Bronchial epithelial cell (primary cell): ENCODE data around the gene HNRNPUL1. TPM values are rescaled to one million over a fixed set of nuclear protein-coding genes. Genes with fewer than 3 reads are reported as not detected.

Experiments used
- DNase-seq: peaks from one replicate; pipeline ENCODE4 v3.0.0-alpha.2; 2010; ENCODE audit warnings: low read depth
- FAIRE-seq: peaks from 2 replicates; lab custom pipeline; 2011; peaks lifted over from hg19 to GRCh38; lab: Jason Lieb, UNC
- H3K27me3 ChIP-seq: 2 replicates; pipeline ENCODE4 v1.5.1; 2011; ENCODE audit warnings: low read length; ENCODE audit not compliant: control insufficient read depth, insufficient read depth
- H3K36me3 ChIP-seq: 2 replicates; pipeline ENCODE4 v1.5.1; 2011; ENCODE audit warnings: low read length; ENCODE audit not compliant: control insufficient read depth, insufficient read depth
- H3K4me3 ChIP-seq: 2 replicates; pipeline ENCODE4 v1.5.1; 2011; ENCODE audit warnings: mild to moderate bottlenecking, low read depth, low read length, control low read depth
- CTCF ChIP-seq: IDR thresholded peaks from 2 replicates; pipeline ENCODE4 v1.5.1; 2011; ENCODE audit warnings: mild to moderate bottlenecking, moderate library complexity, low read length, control low read depth, inconsistent platforms; ENCODE audit not compliant: insufficient read depth, severe bottlenecking
- total RNA-seq: library from RNA; depleted of rRNA; stranded (reverse); fragments of >200 nt; gene quantifications from 2 replicates; pipeline ENCODE4 v1.2.1, GENCODE V29; 2014

The HNRNPUL1 gene
- total RNA-seq, 1 donor from 2014 or later, result 41.9 TPM

GRCh38 chr19:41232686-41233085 is 31.5 kb upstream of the HNRNPUL1 start:
- TF ChIP-seq CTCF, result no peak
- Histone ChIP-seq H3K27me3 (no peaks in the 10 kb centered on the region), H3K36me3 (peaks cover 5% of the 10 kb centered on the region), H3K4me3 (no peak overlapping the region)
- DNase-seq (no peak), FAIRE-seq (no peak)

GRCh38 chr19:41233748-41234240 is 30.4 kb upstream of the HNRNPUL1 start:
- H3K36me3 ChIP-seq, result peaks cover 9% of the 10 kb centered on the region
- H3K27me3 ChIP-seq, result no peaks in the 10 kb centered on the region
- peak; percentile 32 for FAIRE-seq
- H3K4me3 ChIP-seq, result no peak overlapping the region
- DNase-seq, result no peak
- no peak for TF ChIP-seq CTCF

GRCh38 chr19:41234512-41235168 is 29.5 kb upstream of the HNRNPUL1 start:
- no peak overlapping the region for H3K4me3 ChIP-seq
- TF ChIP-seq CTCF, result no peak
- peak; percentile 28 for FAIRE-seq
- H3K27me3 ChIP-seq, result no peaks in the 10 kb centered on the region
- no peak for DNase-seq
- peaks cover 17% of the 10 kb centered on the region for H3K36me3 ChIP-seq

- no peak for FAIRE-seq
- no peak for DNase-seq
- Histone ChIP-seq H3K27me3 (no peaks in the 10 kb centered on the region), H3K4me3 (no peak overlapping the region), H3K36me3 (peaks cover 18% of the 10 kb centered on the region)
- no peak for TF ChIP-seq CTCF
These were observed 28.7 kb upstream of the HNRNPUL1 start for GRCh38 chr19:41235480-41235879.

GRCh38 chr19:41238244-41238643 is 25.9 kb upstream of the HNRNPUL1 start:
- DNase-seq (no peak), FAIRE-seq (no peak)
- no peak for TF ChIP-seq CTCF
- Histone ChIP-seq H3K4me3 (no peak overlapping the region), H3K36me3 (peaks cover 26% of the 10 kb centered on the region), H3K27me3 (no peaks in the 10 kb centered on the region)

GRCh38 chr19:41239363-41239762 is 24.8 kb upstream of the HNRNPUL1 start:
- Histone ChIP-seq H3K27me3 (no peaks in the 10 kb centered on the region), H3K36me3 (peaks cover 29% of the 10 kb centered on the region)
- no peak for DNase-seq

More at GRCh38 chr19:41239363-41239762, 24.8 kb upstream of the HNRNPUL1 start:
- FAIRE-seq, result peak; percentile 92
- no peak for TF ChIP-seq CTCF
- no peak overlapping the region for H3K4me3 ChIP-seq
